Measurements from ENCODE around the gene PREX1.
"Not testable (repeated sequence)": the region's sequence is repeated elsewhere in the genome, so short reads cannot be mapped to it uniquely, and the experiment has no call there.

Gene PREX1

DNA sequence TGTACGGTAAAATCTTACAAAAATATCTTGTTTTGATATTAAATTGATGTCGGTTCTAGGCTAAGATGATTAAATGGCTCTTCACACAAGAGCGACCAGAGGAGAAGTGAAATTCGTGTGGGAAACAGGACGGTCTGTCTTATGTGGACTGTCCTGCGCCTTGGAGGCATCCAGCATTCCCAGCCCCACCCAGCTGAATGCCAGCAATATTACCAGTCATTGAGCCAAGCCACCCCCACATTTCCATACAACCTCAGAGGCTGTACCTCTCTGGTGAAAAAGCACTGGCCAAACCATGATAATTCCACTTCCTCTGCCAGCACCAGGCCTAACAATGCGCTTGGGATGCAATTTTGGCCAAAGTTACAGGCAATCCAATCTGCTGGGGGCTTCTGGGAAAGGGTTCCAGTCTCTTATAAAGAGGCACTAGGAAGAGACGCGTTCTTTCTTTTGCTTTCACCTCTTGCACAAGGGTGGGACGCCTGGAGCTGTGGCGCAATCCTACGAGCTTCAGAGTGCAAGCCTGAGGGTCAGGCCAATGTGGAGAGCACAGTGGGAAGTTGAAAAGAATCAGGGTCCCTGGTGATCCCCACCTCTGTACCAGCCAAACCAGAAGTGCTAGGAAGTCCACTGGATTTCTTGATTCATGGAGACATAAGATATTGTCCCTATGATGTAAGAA is 213.1 kb downstream of the PREX1 start:
- DNase-seq: no peak

DNA sequence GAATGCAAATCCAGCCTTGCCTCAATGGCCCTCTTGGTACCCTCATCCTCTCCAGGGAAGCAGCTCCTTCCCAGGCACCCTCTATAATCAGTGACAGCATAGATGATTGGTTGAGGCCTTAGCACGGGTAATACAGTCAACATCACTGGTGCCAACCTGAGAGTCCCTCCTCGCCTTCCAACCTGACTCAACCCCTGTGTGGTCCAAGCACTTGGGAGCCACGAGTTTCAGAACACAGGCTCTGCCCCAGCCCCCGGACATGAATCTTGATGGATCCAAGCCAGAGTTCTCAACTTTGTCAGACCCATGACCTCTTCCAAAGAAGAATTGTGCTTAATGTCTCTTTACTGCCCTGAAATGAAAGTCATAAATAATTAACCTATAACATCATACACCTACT is 213.9 kb downstream of the PREX1 start:
- DNase-seq: no peak

DNA sequence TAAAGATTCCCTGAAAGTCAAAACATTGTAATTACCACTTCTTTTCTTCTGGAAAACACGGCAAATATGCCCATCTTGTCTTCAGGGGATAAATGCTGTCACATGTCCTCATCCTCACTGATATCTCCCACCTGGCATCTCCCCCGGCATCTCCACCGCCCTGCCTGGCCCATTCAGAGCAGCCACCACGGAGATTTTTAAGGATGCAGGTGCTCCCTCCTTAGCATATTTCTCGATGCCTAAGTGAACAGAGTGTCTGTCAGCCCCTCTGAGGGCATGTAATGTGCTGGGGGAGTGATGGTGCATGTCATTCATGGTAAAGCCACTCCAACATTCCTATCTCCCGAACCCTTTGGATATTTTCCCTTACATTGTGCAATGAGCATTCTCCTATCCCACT is 215.5 kb downstream of the PREX1 start:
- no peak for DNase-seq

DNA sequence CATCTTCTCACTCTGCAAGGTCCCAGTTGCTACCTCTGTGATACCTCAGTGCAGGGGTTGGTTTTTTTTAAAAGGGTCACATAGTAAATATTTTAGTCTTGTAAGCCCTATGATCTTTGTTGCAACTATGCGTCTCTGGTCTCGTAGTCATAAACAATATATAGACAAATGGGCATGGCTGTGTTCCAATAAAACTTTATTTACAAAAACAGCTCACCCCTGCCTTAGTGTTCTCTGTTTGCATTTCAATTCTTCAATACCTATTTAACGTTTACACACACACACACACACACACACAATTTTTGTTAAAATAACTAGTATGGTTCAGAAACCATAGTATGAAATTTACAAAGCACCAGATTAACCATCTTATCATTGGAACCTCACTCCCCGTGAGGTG is 216.8 kb downstream of the PREX1 start:
- no peak for DNase-seq

DNA sequence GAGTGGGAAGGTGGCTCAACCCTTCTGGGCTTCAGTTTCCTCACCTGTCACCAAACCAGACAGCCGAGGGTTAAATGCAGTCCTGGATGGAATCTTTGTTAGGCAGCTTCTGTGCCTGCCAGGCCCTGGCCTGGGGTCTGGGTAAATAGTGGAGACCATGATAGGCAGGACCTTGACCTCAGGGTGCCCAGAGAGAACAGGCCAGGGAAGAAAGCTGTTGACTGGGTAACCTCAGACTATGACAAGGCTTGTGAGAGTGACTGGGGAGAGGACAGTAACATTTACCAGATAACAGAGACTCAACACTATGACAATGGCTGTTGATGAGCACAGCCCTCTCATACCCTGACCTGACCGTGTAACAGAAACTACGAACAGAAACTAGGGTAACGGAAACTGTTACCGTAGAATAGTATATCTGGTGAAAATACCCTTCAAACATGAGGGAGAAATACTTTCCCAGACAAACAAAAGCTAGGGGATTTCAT is 218.3 kb downstream of the PREX1 start:
- DNase-seq: peak; percentile 24

DNA sequence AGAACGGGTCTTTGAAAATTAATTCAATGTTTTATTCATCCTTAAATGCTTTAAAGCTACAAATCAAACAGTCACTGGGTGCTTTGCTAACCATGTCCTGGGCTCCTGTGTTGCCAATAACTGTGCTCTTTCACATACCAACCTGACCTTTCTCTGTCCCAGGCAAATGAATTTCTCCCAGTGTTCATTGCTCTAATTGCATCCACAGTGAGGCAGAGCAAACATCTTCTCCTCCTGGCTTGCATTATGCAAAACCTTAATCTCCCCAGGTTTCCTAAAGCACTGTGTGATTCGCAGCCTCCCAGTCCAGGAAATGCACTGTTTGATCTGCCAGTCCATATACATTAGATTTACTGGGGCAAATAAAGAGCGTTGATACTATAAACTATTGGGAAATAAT is 219.0 kb downstream of the PREX1 start:
- no peak for DNase-seq

DNA sequence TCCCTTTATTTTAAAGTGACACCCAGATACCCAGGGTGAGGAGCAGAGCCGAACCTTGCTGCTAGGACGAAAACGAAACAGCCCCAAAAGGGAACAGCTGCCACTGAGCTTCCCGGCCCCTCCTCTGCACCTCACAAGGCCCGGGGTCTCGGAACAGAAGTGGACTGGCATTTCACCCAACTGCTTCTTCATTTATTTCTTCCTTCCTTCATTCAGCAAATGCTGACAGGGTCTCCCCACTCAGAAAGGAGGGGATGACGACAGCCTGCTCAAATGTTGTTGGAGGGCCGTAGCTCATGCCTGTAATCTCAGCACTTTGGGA is 220.3 kb downstream of the PREX1 start:
- DNase-seq: no peak

DNA sequence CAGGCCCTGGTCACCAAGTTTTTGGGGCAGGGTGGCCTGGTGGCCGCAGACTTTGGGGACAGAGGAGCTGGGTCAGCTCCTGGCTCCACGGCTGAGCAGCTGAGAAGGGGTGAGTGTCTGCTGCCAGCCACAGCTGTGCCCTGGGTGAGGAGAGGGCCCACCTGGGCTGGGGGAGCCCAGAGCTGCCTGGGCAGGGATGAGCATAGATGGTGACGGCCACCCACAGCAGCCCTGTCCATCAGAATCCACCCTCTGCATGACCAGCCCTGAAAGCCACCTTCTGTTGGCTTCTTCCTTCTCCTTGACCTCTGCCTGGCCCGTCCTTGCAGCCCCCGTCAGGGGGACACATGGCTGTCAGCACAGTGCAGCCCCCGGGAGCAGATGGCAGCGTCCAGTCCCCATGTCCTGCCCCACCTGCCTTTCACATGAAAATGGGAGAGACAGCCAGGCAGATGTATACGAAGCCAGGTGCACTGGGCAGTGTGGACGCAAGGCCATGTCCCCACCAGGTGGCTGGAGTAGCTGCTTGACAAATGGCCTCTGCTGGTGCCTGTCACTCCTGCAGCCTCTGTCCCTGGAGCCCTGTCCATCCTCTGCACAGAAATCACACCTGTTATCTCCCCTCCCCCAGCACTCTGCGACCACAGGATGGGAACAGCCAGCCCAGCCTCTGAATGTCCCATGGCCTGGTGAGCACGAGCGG is 220.8 kb downstream of the PREX1 start:
- DNase-seq: no peak

DNA sequence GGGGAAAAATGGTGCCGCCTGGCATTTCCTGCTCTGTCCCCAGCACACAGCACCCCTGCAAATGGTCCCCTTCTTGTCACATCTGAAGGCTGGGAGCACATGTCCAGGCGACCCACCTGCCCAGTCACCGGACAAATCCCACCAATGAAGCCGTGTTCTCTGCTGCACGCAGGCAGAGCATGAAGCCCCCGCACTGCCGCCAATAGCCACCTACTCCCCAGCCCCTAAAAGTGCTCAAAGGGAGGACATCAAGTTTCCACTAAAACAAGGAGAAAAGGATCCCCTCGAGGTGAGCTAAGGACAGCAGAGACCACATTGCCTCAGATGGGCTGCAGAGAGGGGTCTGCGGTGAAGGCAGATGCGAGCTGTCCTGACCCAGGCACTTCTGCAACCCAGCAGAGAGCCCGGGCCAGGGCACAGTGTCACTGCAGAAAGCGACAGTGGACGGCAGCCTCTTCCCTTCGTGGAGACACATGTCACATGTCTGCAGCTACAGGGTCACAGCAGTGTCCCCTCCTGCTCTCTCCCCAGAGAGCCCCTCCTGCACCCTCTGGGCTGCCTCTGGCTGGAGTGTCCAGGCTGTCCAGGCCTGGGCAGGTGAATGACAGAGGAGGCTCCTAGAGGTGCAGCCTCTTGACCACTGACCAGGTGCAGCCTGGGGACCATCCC is 221.5 kb downstream of the PREX1 start:
- no peak for DNase-seq

DNA sequence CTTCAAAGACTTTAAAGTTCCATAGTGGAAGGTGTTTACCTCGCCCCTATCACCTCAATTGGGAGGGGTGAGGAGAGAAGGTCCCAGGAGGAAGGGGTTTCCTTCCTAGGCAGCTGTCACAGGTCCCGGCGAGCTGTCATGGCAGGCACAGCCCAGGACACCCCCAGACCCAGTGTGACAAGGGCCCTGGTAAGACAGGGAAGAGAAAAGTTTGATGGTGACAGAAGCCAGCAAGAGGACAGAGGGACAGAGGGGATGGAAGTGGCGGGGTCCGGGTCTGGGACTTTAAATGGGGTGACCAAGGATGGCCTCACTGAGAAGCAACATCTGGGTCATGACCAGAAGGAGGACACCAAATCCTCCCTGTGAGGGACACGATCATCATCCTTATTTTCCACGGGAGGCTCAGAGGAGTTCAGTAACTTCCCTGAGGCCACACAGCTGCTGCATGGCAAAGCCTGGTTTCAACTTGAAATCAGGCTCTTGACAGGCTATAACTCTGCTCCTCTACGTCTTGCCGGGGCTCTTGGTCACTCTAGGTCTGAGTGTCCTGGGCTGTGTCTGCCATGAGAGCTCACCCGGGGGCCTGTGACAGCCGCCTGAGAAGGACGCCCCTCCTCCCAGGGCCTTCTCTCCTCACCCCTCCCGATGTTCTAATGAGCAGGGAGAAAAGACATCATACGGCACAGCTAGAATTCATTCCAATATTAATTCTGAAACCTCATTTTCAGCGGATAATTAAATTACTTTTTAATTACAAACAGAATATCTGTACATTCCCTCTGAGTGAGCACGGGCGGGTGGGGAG is 222.2 kb downstream of the PREX1 start:
- DNase-seq: no peak

DNA sequence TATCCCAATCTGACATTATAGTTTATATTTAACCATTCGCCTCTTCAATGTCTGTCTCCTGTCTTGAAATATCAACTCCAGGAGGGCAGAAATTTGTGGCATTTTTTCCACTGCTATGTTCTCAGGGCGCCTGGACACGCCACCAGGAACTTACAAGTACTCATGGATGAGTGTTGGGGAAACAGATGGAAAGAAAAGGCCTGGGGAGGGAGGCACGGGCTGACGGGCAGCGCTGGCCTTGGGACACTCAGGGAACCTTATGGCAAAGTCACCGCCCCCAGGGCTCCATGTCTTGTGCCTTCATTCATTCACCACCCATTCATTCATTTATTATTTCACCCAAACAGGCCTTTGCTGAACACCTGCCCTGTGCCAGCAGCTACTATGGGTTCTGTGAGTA is 222.9 kb downstream of the PREX1 start:
- no peak for DNase-seq

DNA sequence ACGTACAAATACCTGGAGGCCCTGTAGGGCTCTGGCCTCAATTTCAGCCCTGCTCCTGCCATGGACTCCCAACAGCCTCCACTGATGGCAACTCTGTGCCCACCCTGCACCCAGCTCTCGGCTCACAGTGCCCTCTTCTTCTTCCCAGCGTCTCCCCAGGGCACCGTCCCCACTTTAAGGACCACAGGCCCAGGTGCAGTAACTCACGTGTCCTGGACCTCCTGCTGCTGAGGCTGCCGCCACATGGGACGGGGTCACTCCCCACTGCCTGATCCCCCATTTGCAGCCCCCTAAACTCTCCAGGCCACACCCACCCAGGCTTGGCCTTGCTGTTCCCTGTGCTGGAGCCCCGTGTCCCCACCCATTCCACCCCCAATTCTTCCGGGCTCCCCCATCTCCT is 223.4 kb downstream of the PREX1 start:
- no peak for DNase-seq

DNA sequence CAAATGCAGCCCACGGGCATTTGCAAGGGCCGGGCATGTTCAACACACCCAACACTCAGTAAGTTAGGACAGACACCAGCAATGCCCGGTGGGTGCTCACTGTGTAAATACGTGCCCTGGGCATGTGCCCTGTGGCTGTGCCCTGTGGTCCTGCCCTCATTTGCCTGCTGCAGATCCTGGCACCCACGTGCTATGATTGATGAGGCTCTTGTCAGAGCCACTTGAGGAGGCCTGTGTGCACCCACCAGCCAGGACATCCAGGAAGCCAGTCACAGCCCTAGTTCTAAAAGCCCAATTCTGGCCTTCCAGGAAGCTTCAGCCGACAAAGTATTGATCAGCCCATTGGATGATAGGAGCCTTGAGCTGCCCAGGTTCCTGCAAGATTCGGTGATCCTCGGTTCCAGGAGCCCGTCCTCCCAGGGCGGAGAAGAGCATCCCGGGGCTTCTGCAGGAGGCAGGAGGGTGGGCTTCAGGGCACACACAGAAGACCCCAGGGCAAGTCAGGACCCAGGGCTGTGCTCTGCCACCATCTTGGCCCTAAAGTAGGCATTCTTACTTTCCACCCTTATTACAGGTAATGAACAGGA is 223.9 kb downstream of the PREX1 start:
- no peak for DNase-seq

DNA sequence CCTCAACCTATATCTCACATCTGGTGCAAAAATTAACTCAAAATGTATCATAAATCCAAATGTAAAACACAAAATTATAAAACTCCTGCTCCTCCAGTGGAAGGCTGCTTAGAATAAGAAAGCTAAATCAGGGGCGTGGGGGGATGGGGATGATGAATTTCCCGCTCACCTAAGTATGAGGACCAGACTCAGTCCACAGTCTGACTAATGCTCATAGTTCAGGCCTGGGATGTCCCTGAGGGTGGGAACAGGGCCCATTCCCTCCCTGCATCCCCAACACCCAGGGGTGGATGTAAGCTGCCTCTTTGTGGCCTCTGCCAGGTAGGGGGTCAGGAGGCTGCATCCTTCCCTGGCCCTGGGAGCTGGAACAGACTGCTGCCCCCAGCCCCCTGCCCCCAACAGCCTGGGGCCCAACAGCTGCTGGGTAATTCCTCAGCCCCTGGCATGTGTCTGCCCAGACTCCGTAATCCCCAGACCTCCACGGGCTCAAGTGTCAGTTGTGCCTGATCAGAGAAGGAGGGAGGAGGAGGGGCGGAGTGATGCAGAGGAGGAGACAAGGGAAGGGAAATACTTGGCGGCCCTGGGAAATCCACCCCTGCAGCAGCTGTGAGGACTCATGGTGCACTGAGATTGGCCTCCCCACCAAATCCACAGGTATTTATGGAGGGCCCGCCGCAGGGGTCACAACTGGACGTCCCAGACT is 224.5 kb downstream of the PREX1 start:
- no peak for DNase-seq

DNA sequence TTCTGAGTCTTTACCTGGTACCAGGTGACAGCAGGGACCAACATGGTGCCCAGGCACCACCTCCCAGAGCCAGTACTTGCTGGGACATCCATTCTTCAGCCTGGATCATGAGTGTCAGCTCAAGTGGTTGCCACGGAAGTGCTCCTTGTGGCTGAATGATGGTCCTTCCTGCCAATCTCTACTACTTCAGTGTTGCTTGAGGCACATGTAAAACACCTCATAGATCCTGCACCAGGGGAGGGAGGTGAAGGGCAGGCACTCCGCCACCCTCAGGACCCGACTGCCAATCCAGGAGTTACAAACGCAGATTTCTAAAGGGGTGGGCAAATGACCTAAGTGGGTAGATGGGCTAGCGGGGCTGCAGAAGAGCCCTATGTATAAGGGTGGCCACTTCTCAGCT is 226.0 kb downstream of the PREX1 start:
- DNase-seq: no peak

DNA sequence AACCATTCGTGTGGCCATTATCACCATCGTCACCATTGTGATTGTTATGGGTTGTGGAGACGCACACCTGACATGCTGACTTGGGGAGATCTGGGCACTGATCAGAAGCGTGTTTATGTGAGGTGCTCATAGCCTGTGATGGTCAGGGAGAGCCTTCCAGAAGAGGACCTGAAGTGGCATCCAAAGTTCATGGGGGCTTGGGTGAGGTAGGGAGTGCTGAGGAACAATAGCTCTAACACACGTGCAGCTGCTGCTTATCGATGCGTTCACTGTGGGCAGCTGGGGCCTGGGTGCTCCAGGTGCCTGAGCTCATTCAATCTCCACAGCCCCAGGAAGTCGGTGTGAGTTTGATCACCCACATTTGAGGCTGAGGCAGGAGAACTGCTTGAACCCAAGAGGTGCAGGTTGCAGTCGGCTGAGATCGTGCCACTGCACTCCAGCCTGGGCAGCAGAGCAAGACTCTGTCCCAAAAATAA is 227.3 kb downstream of the PREX1 start:
- no peak for DNase-seq

DNA sequence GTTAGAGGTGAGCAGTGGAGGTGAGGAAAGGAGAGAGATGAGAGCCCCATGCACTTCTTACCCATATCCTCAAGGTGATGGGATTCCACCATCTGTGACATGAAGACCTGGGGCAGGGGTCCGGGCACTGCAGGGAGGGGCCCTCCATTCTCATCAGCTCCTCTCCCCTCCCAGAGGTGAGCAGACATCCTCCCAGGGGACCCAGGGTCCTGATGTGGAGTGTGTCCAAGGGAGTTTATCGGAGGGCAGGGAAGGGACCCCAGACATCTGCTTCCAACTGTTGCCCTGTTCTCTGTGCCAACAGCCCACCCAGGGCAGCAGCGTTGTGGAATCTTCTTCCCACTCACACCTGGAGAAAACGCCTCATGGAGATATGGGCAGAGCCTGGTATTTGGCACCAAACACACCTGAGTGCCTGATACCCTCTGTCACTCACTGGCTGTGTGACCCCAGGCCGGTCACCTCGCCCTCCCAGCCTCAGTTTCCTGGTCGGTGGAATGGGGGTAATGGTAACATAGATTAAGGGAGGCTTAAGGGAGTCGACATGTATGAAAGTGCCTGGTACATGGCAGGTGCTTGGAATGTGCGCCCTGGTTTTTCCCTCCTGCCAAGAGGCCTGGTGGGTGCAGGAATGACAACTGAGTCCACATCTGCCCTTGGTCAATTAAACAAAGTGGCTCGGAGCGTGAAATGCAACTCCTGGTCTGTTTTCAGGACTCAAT is 227.9 kb downstream of the PREX1 start:
- DNase-seq: no peak

DNA sequence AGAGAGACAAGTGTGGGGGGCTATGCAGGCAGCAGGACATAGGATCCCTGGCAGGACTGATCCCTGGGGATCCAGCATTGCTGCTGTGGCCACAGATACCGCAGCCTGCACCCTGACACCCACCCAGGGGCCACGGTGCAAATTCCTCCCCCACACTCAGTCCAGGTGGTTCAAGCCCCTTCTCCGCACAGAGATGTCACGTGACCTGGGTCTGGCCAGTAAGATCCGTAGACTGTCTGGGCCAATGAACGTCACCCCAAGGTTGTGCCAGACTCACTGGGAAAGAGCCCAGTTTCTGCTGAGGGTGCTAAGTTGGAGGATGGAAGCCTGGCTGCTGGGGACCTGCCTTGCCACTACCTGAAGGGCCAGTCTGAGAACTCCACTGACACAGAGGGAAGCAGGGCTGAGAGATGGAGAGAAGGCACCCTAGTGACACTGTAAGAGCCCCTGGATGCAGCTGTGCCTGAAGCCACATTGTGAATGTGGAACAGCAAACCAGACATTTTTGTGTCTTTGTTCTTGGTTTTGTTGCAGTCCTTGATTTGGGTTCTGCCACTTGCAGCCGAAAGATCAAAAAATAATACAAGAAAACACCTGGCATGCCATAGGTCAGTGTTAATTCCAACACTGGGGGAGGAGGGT is 228.6 kb downstream of the PREX1 start:
- no peak for DNase-seq

DNA sequence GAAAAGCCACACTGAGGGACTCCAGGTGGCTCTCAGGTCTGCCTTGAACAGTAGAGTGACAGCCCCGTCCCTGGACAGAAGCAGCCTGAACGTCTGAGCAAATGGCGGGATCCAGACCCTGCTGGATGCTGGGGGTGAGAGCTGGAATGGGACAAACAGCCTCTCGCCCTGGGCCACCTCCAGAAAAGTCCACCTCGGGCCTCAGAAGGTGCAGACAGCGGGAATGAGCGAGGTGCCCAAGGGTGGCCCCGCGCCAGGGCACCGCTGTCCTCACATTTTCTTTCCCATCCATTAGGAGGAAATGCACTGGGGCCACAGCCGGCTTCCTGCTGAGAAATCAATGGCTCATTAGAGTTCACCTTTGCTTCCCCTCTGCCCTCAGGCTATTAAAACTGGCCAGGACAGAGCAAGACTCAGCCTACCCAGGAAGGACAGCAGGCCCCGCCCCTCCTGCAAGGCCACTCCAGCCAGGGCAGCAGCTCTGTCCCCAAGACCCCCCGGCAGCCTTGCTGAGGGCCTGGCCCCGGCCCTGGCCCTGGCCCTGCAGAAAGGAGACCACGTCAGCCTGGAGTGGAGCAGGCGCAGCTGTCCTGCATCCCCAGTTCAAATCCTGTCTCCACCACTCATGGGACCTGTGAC is 229.4 kb downstream of the PREX1 start:
- not testable (repeated sequence) for DNase-seq

DNA sequence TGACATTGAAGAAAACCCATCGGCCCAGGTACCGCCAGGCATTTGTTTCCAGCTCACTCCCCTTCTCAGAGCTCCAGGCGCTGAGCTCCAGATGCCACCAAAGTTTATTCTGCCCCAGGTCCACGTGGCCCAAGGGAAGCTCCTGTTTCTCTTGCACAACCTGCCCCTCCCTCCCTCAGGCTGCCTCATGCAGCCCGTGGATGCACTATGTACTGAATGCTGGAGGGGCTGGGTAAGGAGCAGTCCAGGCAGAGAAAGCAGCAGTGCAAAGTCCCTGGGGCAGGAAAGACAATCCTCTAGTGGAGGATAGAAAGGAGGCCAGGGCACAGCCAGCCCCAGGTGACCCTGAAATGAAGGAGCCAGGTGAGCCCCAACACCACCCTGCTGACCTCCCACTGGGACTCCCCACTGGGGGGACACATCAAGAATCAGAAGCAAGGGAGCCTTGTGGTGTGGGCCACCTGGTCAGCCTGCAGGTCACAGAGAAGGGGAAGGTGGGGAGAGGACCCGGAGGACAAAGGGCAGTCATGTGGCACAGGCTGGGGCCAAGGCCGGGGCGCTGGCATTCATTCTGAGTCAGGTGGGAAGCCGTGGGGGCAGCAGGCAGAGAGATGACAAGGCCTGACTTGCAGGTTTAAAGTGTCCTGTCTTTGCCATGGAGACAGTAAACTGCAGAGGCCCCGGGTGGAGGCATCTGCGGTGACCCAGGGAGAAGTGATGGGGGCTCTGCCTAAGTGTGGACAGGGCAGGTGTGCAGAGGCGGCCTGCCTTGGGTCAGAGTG is 230.1 kb downstream of the PREX1 start:
- DNase-seq: no peak
